GM12878 (cell line): ENCODE results near the gene RGS2. TPM values are rescaled to one million over a fixed set of nuclear protein-coding genes. Genes with fewer than 3 reads are reported as not detected.

Source experiments
- EGR1 ChIP-seq, 2 experiments: IDR thresholded peaks; 1 replicate in 1 of 2; 2 replicates in 1 of 2; pipeline ENCODE4 v1.6.1; 2011 to 2012; ENCODE audit warnings: low read depth in 2 of 2, low read length in 2 of 2, borderline replicate concordance in 1 of 2, mild to moderate bottlenecking in 1 of 2, moderate library complexity in 1 of 2
- EP300 ChIP-seq, 2 experiments: fragments of 150-350 bp in 1 of 2; IDR thresholded peaks; 2 replicates each; pipeline ENCODE4 v1.6.1; 2011 to 2012; ENCODE audit warnings: low read depth in 2 of 2, low read length in 2 of 2, borderline replicate concordance in 1 of 2, improper control_type of control experiment in 1 of 2, inconsistent platforms in 1 of 2; ENCODE audit not compliant: control insufficient read depth in 1 of 2
- FOXM1 ChIP-seq: IDR thresholded peaks from 2 replicates; pipeline ENCODE4 v1.6.1; 2012; ENCODE audit warnings: low read depth, mild to moderate bottlenecking, inconsistent platforms, low read length, moderate library complexity
- GATAD2B ChIP-seq: fragments of 450-650 bp; conservative IDR thresholded peaks from 2 replicates; pipeline ENCODE4 v1.6.1; 2017; ENCODE audit warnings: low read depth, mild to moderate bottlenecking, moderate library complexity
- HDGF ChIP-seq: fragments of 450-650 bp; IDR thresholded peaks from 2 replicates; pipeline ENCODE4 v1.6.1; 2016; ENCODE audit warnings: antibody characterized with exemption
- MEF2B ChIP-seq: fragments of 450-650 bp; IDR thresholded peaks from 2 replicates; pipeline ENCODE4 v1.6.1; 2018; ENCODE audit warnings: mild to moderate bottlenecking, moderate library complexity; ENCODE audit not compliant: partially characterized antibody, poor library complexity, severe bottlenecking
- NR2C1 ChIP-seq: fragments of 450-650 bp; IDR thresholded peaks from 2 replicates; pipeline ENCODE4 v1.6.1; 2017; ENCODE audit warnings: antibody characterized with exemption, mild to moderate bottlenecking, moderate library complexity
- PAX8 ChIP-seq: fragments of 450-650 bp; IDR thresholded peaks from 2 replicates; pipeline ENCODE4 v1.6.1; 2017; ENCODE audit warnings: mild to moderate bottlenecking, moderate library complexity
- PML ChIP-seq: IDR thresholded peaks from 2 replicates; pipeline ENCODE4 v1.6.1; 2012; ENCODE audit warnings: low read length, inconsistent platforms
- RFX5 ChIP-seq: IDR thresholded peaks from 2 replicates; pipeline ENCODE4 v1.6.1; 2011; ENCODE audit warnings: low read depth, low read length, improper control_type of control experiment
- SIN3A ChIP-seq: IDR thresholded peaks from 2 replicates; pipeline ENCODE4 v1.6.1; 2012; ENCODE audit warnings: low read depth, low read length, improper control_type of control experiment
- YY1 ChIP-seq: IDR thresholded peaks from 2 replicates; pipeline ENCODE4 v1.6.1; 2011; ENCODE audit warnings: low read depth, mild to moderate bottlenecking, low read length
- polyA plus RNA-seq, 11 experiments: library from polyadenylated mRNA; depleted of rRNA in 4 of 11; unstranded in 6 of 11; stranded (reverse) in 5 of 11; fragments of >200 nt; fragmentation: Nextera tagmentation in 4 of 11; fragmentation: Illumina TruSeq in 1 of 11; extraction: Ambion mirVana in 4 of 11; extraction: Trizol in 1 of 11; gene quantifications; 1 replicate in 1 of 11; 2 replicates in 10 of 11; pipeline versions ENCODE4 v1.2.1 to v1.2.3, GENCODE V29; 2011 to 2016; ENCODE audit warnings: inconsistent platforms in 2 of 11, missing spikeins in 2 of 11, low read depth in 1 of 11
- total RNA-seq, 4 experiments: library from RNA; depleted of rRNA in 3 of 4; stranded (reverse); fragments of >200 nt in 3 of 4; fragmentation: Illumina TruSeq in 1 of 4; extraction: Trizol in 1 of 4; gene quantifications; 2 replicates each; pipeline versions ENCODE4 v1.2.1 to v1.2.3, GENCODE V29; 2013 to 2021
- TF ChIP-seq, protein P1 (sequence below): fragments of 450-650 bp; IDR thresholded peaks from 2 replicates; pipeline ENCODE4 v1.6.1; 2017; ENCODE audit warnings: mild to moderate bottlenecking, low read depth, inconsistent platforms; ENCODE audit not compliant: poor library complexity, severe bottlenecking
- TF ChIP-seq, protein P2 (sequence below): IDR thresholded peaks from 2 replicates; pipeline ENCODE4 v1.6.1; 2012; ENCODE audit warnings: low read depth, low read length, improper control_type of control experiment
- TF ChIP-seq, protein P3 (sequence below): fragments of 450-650 bp; IDR thresholded peaks from 2 replicates; pipeline ENCODE4 v1.6.1; 2017; ENCODE audit warnings: mild to moderate bottlenecking, moderate library complexity
- TF ChIP-seq, protein P4 (sequence below): IDR thresholded peaks from 2 replicates; pipeline ENCODE4 v1.6.1; 2012; ENCODE audit warnings: low read depth, low read length, improper control_type of control experiment
- TF ChIP-seq, protein P5 (sequence below): fragments of 150-350 bp; IDR thresholded peaks from 2 replicates; pipeline ENCODE4 v1.6.1; 2014; ENCODE audit warnings: mild to moderate bottlenecking, low read depth, low read length

The RGS2 gene
- total and polyA plus RNA-seq, 10 of the 15 experiments (the other 5 are each of a cell fraction or from before 2014, with no cell fraction given): 0.27 to 2.3 (median 0.98) TPM

DNA sequence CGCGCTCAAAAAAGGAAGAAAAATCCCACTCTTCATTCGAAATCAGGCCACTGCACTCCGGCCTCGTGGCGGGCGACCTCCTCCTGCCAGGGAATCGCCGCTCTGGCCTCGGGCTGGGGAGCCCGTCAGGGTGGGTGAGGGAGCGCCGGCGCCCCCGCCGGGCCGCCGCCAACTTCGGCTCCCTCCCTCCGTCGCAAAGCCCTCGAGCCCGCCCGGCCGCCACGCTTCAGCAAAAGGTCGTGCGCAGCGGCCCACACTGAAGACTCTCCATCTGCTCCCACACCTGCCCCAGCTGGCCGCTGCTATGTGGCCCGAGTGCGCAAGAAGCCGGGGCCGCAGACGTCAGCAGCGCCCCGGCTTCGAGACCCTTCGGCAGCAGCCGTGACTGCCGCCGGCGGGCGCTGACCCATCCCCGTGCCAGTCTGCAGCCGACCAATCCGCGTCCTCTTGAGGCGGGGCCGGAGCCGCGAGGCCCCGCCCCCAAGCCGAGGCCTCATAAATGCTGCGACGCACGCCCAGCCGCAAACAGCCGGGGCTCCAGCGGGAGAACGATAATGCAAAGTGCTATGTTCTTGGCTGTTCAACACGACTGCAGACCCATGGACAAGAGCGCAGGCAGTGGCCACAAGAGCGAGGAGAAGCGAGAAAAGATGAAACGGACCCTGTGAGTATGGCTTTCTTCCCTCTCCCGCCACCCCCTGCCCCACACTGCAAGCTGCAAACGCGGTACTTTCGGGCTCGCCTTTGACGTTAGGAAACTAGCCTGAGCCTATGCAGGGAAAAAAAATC, at the start of gene RGS2 (continued):
- TF ChIP-seq FOXM1 (no peak), EGR1 (IDR thresholded peaks at IDR 0.05; ENCODE audit: borderline replicate concordance in 1 of 2, low read depth in 2 of 2, low read length in 2 of 2) (no peak), EP300 (IDR thresholded peaks at IDR 0.05; ENCODE audit: borderline replicate concordance in 1 of 2, control insufficient read depth in 1 of 2, low read depth in 2 of 2, low read length in 2 of 2) (no peak), GATAD2B (peak; percentile 75; the same call in 1 of the 2 replicates), NR2C1 (no peak), SIN3A (no peak), PAX8 (no peak), HDGF (no peak), PML (peak; percentile 64; the same call in 1 of the 2 replicates), MEF2B (no peak), RFX5 (0 out of 2 replicates have a peak, but pooled peaks have one; percentile 16), YY1 (no peak)
- TF ChIP-seq, protein P1, sequence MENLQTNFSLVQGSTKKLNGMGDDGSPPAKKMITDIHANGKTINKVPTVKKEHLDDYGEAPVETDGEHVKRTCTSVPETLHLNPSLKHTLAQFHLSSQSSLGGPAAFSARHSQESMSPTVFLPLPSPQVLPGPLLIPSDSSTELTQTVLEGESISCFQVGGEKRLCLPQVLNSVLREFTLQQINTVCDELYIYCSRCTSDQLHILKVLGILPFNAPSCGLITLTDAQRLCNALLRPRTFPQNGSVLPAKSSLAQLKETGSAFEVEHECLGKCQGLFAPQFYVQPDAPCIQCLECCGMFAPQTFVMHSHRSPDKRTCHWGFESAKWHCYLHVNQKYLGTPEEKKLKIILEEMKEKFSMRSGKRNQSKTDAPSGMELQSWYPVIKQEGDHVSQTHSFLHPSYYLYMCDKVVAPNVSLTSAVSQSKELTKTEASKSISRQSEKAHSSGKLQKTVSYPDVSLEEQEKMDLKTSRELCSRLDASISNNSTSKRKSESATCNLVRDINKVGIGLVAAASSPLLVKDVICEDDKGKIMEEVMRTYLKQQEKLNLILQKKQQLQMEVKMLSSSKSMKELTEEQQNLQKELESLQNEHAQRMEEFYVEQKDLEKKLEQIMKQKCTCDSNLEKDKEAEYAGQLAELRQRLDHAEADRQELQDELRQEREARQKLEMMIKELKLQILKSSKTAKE: no peak
- TF ChIP-seq, protein P2, sequence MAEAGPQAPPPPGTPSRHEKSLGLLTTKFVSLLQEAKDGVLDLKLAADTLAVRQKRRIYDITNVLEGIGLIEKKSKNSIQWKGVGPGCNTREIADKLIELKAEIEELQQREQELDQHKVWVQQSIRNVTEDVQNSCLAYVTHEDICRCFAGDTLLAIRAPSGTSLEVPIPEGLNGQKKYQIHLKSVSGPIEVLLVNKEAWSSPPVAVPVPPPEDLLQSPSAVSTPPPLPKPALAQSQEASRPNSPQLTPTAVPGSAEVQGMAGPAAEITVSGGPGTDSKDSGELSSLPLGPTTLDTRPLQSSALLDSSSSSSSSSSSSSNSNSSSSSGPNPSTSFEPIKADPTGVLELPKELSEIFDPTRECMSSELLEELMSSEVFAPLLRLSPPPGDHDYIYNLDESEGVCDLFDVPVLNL: no peak
- TF ChIP-seq, protein P3, sequence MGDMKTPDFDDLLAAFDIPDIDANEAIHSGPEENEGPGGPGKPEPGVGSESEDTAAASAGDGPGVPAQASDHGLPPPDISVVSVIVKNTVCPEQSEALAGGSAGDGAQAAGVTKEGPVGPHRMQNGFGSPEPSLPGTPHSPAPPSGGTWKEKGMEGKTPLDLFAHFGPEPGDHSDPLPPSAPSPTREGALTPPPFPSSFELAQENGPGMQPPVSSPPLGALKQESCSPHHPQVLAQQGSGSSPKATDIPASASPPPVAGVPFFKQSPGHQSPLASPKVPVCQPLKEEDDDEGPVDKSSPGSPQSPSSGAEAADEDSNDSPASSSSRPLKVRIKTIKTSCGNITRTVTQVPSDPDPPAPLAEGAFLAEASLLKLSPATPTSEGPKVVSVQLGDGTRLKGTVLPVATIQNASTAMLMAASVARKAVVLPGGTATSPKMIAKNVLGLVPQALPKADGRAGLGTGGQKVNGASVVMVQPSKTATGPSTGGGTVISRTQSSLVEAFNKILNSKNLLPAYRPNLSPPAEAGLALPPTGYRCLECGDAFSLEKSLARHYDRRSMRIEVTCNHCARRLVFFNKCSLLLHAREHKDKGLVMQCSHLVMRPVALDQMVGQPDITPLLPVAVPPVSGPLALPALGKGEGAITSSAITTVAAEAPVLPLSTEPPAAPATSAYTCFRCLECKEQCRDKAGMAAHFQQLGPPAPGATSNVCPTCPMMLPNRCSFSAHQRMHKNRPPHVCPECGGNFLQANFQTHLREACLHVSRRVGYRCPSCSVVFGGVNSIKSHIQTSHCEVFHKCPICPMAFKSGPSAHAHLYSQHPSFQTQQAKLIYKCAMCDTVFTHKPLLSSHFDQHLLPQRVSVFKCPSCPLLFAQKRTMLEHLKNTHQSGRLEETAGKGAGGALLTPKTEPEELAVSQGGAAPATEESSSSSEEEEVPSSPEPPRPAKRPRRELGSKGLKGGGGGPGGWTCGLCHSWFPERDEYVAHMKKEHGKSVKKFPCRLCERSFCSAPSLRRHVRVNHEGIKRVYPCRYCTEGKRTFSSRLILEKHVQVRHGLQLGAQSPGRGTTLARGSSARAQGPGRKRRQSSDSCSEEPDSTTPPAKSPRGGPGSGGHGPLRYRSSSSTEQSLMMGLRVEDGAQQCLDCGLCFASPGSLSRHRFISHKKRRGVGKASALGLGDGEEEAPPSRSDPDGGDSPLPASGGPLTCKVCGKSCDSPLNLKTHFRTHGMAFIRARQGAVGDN: no peak
- TF ChIP-seq, protein P4, sequence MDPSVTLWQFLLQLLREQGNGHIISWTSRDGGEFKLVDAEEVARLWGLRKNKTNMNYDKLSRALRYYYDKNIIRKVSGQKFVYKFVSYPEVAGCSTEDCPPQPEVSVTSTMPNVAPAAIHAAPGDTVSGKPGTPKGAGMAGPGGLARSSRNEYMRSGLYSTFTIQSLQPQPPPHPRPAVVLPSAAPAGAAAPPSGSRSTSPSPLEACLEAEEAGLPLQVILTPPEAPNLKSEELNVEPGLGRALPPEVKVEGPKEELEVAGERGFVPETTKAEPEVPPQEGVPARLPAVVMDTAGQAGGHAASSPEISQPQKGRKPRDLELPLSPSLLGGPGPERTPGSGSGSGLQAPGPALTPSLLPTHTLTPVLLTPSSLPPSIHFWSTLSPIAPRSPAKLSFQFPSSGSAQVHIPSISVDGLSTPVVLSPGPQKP: no peak
- TF ChIP-seq, protein P5, sequence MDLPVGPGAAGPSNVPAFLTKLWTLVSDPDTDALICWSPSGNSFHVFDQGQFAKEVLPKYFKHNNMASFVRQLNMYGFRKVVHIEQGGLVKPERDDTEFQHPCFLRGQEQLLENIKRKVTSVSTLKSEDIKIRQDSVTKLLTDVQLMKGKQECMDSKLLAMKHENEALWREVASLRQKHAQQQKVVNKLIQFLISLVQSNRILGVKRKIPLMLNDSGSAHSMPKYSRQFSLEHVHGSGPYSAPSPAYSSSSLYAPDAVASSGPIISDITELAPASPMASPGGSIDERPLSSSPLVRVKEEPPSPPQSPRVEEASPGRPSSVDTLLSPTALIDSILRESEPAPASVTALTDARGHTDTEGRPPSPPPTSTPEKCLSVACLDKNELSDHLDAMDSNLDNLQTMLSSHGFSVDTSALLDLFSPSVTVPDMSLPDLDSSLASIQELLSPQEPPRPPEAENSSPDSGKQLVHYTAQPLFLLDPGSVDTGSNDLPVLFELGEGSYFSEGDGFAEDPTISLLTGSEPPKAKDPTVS: no peak
